Measurements from ENCODE around the gene GNB3. TPM values are rescaled to one million over a fixed set of nuclear protein-coding genes. Genes with fewer than 3 reads are reported as not detected.

Gene GNB3
- total and polyA plus RNA-seq, 4 donors, result 1.2 to 3.3 (median 1.7) TPM

GRCh38 chr12:6817098-6817497 lies 23.6 kb upstream of the GNB3 start:
- Histone ChIP-seq H3K4me3 (no peak overlapping the region), H3K36me3 (ENCODE audit: control insufficient read depth in 4 of 4, insufficient read depth in 4 of 4, low read length in 4 of 4) (peaks cover 0 to 37% (median 12%) of the 10 kb centered on the region in 4 donors), H3K4me1 (ENCODE audit: control insufficient read depth in 5 of 5, insufficient read depth in 5 of 5, low read length in 5 of 5) (peaks cover 0 to 13% (median 8%) of the 10 kb centered on the region in 5 donors), H3K9ac (ENCODE audit: insufficient read depth in 1 of 2, low read length in 2 of 2) (no peak overlapping the region), H3K27ac (ENCODE audit: low read depth in 1 of 2, low read length in 1 of 2) (no peak overlapping the region), H3K27me3 (ENCODE audit: control insufficient read depth in 3 of 3, insufficient read depth in 3 of 3, low read length in 2 of 3) (peaks cover 0 to 2% (median 0%) of the 10 kb centered on the region in 3 donors), H3K9me3 (ENCODE audit: control insufficient read depth in 4 of 4, insufficient read depth in 3 of 4, low read length in 3 of 4) (peaks cover 0 to 4% (median 0%) of the 10 kb centered on the region in 4 donors)
- DNase-seq (no peak), ATAC-seq (ENCODE audit: insufficient read depth, low FRiP score) (no peak)
- TF ChIP-seq CTCF (IDR thresholded peaks at IDR 0.05; ENCODE audit: control extremely low read depth, extremely low read depth), result no peak
- 87 to 93% methylated on average over 8 of the region's 8 CpGs for WGBS, 2 donors

- 92 to 93% methylated on average over 20 of the region's 20 CpGs for WGBS, 2 donors
- Histone ChIP-seq H3K4me1 (ENCODE audit: control insufficient read depth in 5 of 5, insufficient read depth in 5 of 5, low read length in 5 of 5) (peaks cover 0 to 17% (median 9%) of the 10 kb centered on the region in 5 donors), H3K9me3 (ENCODE audit: control insufficient read depth in 4 of 4, insufficient read depth in 3 of 4, low read length in 3 of 4) (peaks cover 0 to 4% (median 0%) of the 10 kb centered on the region in 4 donors), H3K9ac (ENCODE audit: insufficient read depth in 1 of 2, low read length in 2 of 2) (no peak overlapping the region), H3K27me3 (ENCODE audit: control insufficient read depth in 3 of 3, insufficient read depth in 3 of 3, low read length in 2 of 3) (peaks cover 0 to 7% (median 3%) of the 10 kb centered on the region in 3 donors), H3K27ac (ENCODE audit: low read depth in 1 of 2, low read length in 1 of 2) (no peak overlapping the region), H3K36me3 (ENCODE audit: control insufficient read depth in 4 of 4, insufficient read depth in 4 of 4, low read length in 4 of 4) (peaks cover 0 to 37% (median 12%) of the 10 kb centered on the region in 4 donors), H3K4me3 (no peak overlapping the region)
- no peak for DNase-seq
- no peak for TF ChIP-seq CTCF (IDR thresholded peaks at IDR 0.05; ENCODE audit: control extremely low read depth, extremely low read depth)
- no peak for ATAC-seq (ENCODE audit: insufficient read depth, low FRiP score)
These were observed 23.0 kb upstream of the GNB3 start for GRCh38 chr12:6817662-6818157.

- WGBS, 2 donors, result 79 to 90% methylated on average over 10 of the region's 10 CpGs
- DNase-seq, result no peak
- H3K9ac ChIP-seq (ENCODE audit: insufficient read depth in 1 of 2, low read length in 2 of 2), result no peak overlapping the region
These were observed 22.5 kb upstream of the GNB3 start for GRCh38 chr12:6818222-6818621.

More at GRCh38 chr12:6818222-6818621, 22.5 kb upstream of the GNB3 start:
- Histone ChIP-seq H3K4me1 (ENCODE audit: control insufficient read depth in 5 of 5, insufficient read depth in 5 of 5, low read length in 5 of 5) (peaks cover 0 to 17% (median 9%) of the 10 kb centered on the region in 5 donors), H3K4me3 (no peak overlapping the region), H3K36me3 (ENCODE audit: control insufficient read depth in 4 of 4, insufficient read depth in 4 of 4, low read length in 4 of 4) (peaks cover 0 to 37% (median 12%) of the 10 kb centered on the region in 4 donors), H3K27me3 (ENCODE audit: control insufficient read depth in 3 of 3, insufficient read depth in 3 of 3, low read length in 2 of 3) (peaks cover 0 to 7% (median 3%) of the 10 kb centered on the region in 3 donors), H3K9me3 (ENCODE audit: control insufficient read depth in 4 of 4, insufficient read depth in 3 of 4, low read length in 3 of 4) (peaks cover 0 to 4% (median 0%) of the 10 kb centered on the region in 4 donors), H3K27ac (ENCODE audit: low read depth in 1 of 2, low read length in 1 of 2) (no peak overlapping the region)
- no peak for TF ChIP-seq CTCF (IDR thresholded peaks at IDR 0.05; ENCODE audit: control extremely low read depth, extremely low read depth)
- no peak for ATAC-seq (ENCODE audit: insufficient read depth, low FRiP score)

Measured in lung (tissue), 12 donors.